H9 (cell line): ENCODE results near the gene C2orf15. TPM values are rescaled to one million over a fixed set of nuclear protein-coding genes. Genes with fewer than 3 reads are reported as not detected.

ENCODE experiments used
- DNase-seq: peaks from one replicate; pipeline ENCODE4 v3.0.0-alpha.2; 2017
- H2AFZ ChIP-seq: one replicate; pipeline ENCODE4 v1.6.1; 2013; ENCODE audit warnings: mild to moderate bottlenecking, low read length, control low read depth, moderate library complexity
- H2AK5ac ChIP-seq: 2 replicates; pipeline ENCODE4 v1.6.1; 2013; ENCODE audit warnings: low read length, control low read depth, mixed read lengths; ENCODE audit not compliant: insufficient read length
- H2BK120ac ChIP-seq: one replicate; pipeline ENCODE4 v1.6.1; 2013; ENCODE audit warnings: low read depth, mild to moderate bottlenecking, low read length, control low read depth, inconsistent platforms; ENCODE audit not compliant: poor library complexity, severe bottlenecking
- H2BK12ac ChIP-seq: 2 replicates; pipeline ENCODE4 v1.6.1; 2013; ENCODE audit warnings: low read length, control low read depth, mixed read lengths, low read depth; ENCODE audit not compliant: insufficient read length
- H2BK15ac ChIP-seq: 2 replicates; pipeline ENCODE4 v1.6.1; 2013; ENCODE audit warnings: low read depth, low read length, control low read depth
- H2BK20ac ChIP-seq: one replicate; pipeline ENCODE4 v1.6.1; 2013; ENCODE audit warnings: low read depth, mild to moderate bottlenecking, low read length, control low read depth, inconsistent platforms; ENCODE audit not compliant: poor library complexity, severe bottlenecking
- H2BK5ac ChIP-seq: 2 replicates; pipeline ENCODE4 v1.6.1; 2013; ENCODE audit warnings: low read length, control low read depth, mixed read lengths; ENCODE audit not compliant: insufficient read length
- H3K14ac ChIP-seq: 2 replicates; pipeline ENCODE4 v1.6.1; 2013; ENCODE audit warnings: low read length, control low read depth; ENCODE audit not compliant: insufficient read depth
- H3K18ac ChIP-seq: 2 replicates; pipeline ENCODE4 v1.6.1; 2013; ENCODE audit warnings: low read depth, mild to moderate bottlenecking, mixed read lengths, low read length, control low read depth; ENCODE audit not compliant: insufficient read length
- H3K23ac ChIP-seq: 2 replicates; pipeline ENCODE4 v1.6.1; 2013; ENCODE audit warnings: low read length, control low read depth, mixed read lengths, low read depth; ENCODE audit not compliant: insufficient read length
- H3K23me2 ChIP-seq: 2 replicates; pipeline ENCODE4 v1.6.1; 2013; ENCODE audit warnings: low read depth, mild to moderate bottlenecking, mixed read lengths, low read length, control low read depth; ENCODE audit not compliant: insufficient read length, poor library complexity, severe bottlenecking
- H3K27ac ChIP-seq: 2 replicates; pipeline ENCODE4 v1.5.1; 2013; ENCODE audit warnings: low read length, control low read depth, mixed read lengths, low read depth; ENCODE audit not compliant: insufficient read length
- H3K27me3 ChIP-seq: 2 replicates; pipeline ENCODE4 v1.6.1; 2013; ENCODE audit warnings: low read length, control low read depth, inconsistent platforms; ENCODE audit not compliant: insufficient read depth
- H3K4ac ChIP-seq: 2 replicates; pipeline ENCODE4 v1.6.1; 2013; ENCODE audit warnings: low read depth, mild to moderate bottlenecking, control low read depth, inconsistent platforms, low read length, moderate library complexity
- H3K4me1 ChIP-seq: 2 replicates; pipeline ENCODE4 v1.6.1; 2013; ENCODE audit warnings: low read length, control low read depth, inconsistent platforms; ENCODE audit not compliant: insufficient read depth
- H3K4me2 ChIP-seq: 2 replicates; pipeline ENCODE4 v1.6.1; 2013; ENCODE audit warnings: low read length, control low read depth, mixed read lengths; ENCODE audit not compliant: insufficient read length, insufficient read depth
- H3K56ac ChIP-seq: 2 replicates; pipeline ENCODE4 v1.6.1; 2013; ENCODE audit warnings: low read depth, mild to moderate bottlenecking, mixed read lengths, low read length, control low read depth; ENCODE audit not compliant: insufficient read length
- H3K79me1 ChIP-seq: 2 replicates; pipeline ENCODE4 v1.6.1; 2013; ENCODE audit warnings: low read depth, mild to moderate bottlenecking, moderate library complexity, low read length, control low read depth, inconsistent platforms; ENCODE audit not compliant: insufficient read depth, poor library complexity, severe bottlenecking
- H3K79me2 ChIP-seq: 2 replicates; pipeline ENCODE4 v1.6.1; 2013; ENCODE audit warnings: low read length, control low read depth, inconsistent platforms; ENCODE audit not compliant: insufficient read depth
- H3K9ac ChIP-seq: 2 replicates; pipeline ENCODE4 v1.6.1; 2013; ENCODE audit warnings: low read length, control low read depth, mixed read lengths; ENCODE audit not compliant: insufficient read length; ENCODE audit errors: extremely low read depth
- H3K9me3 ChIP-seq: one replicate; pipeline ENCODE4 v1.6.1; 2013; ENCODE audit warnings: low read depth, low read length, inconsistent platforms; ENCODE audit not compliant: control insufficient read depth
- H3T11ph ChIP-seq: one replicate; pipeline ENCODE4 v1.6.1; 2013; ENCODE audit warnings: mild to moderate bottlenecking, low read length, control low read depth, inconsistent platforms
- H4K20me1 ChIP-seq: one replicate; pipeline ENCODE4 v1.6.1; 2013; ENCODE audit not compliant: control insufficient read depth, insufficient read length, insufficient read depth
- H4K5ac ChIP-seq: 2 replicates; pipeline ENCODE4 v1.6.1; 2013; ENCODE audit warnings: low read depth, mild to moderate bottlenecking, mixed read lengths, low read length, control low read depth; ENCODE audit not compliant: insufficient read length
- H4K8ac ChIP-seq: replicated peaks from 2 replicates; pipeline ENCODE4 v1.6.1; 2013; ENCODE audit warnings: low read length, control low read depth, mixed read lengths, low read depth; ENCODE audit not compliant: insufficient read length
- H4K91ac ChIP-seq: 2 replicates; pipeline ENCODE4 v1.6.1; 2013; ENCODE audit warnings: low read depth, mild to moderate bottlenecking, moderate library complexity, mixed read lengths, low read length, control low read depth; ENCODE audit not compliant: insufficient read length
- H3K27ac Mint-ChIP-seq, 3 experiments: 2 replicates in 2 of 3; 3 replicates in 1 of 3; pipeline ENCODE4 v1.8.0; 2020 to 2021; ENCODE audit warnings: mixed read lengths in 3 of 3, mild to moderate bottlenecking in 1 of 3, moderate library complexity in 1 of 3
- H3K27me3 Mint-ChIP-seq: 2 replicates; pipeline ENCODE4 v1.8.0; 2021; ENCODE audit warnings: low read depth, mild to moderate bottlenecking, moderate library complexity, mixed read lengths
- H3K36me3 Mint-ChIP-seq, 3 experiments: 2 replicates in 2 of 3; 3 replicates in 1 of 3; pipeline ENCODE4 v1.8.0; 2020 to 2021; ENCODE audit warnings: low read depth in 3 of 3, mixed read lengths in 3 of 3; ENCODE audit not compliant: insufficient read depth in 1 of 3
- H3K4me1 Mint-ChIP-seq, 2 experiments: 2 replicates each; pipeline ENCODE4 v1.8.0; 2020; ENCODE audit warnings: mixed read lengths in 2 of 2
- H3K4me3 Mint-ChIP-seq, 2 experiments: 2 replicates in 1 of 2; 3 replicates in 1 of 2; pipeline ENCODE4 v1.8.0; 2020 to 2021; ENCODE audit warnings: mild to moderate bottlenecking in 2 of 2, mixed read lengths in 2 of 2, moderate library complexity in 1 of 2
- H3K9me3 Mint-ChIP-seq, 2 experiments: 2 replicates in 1 of 2; 3 replicates in 1 of 2; pipeline ENCODE4 v1.8.0; 2020; ENCODE audit warnings: mild to moderate bottlenecking in 2 of 2, mixed read lengths in 2 of 2, moderate library complexity in 1 of 2
- CTCF ChIP-seq: fragments of 200-600 bp; sonication (generic); conservative IDR thresholded peaks from 3 replicates; pipeline ENCODE4 v1.8.0; 2021; ENCODE audit warnings: antibody characterized with exemption, mild to moderate bottlenecking
- WGBS: extraction: QIAGEN DNeasy Blood & Tissue Kit; methylation state at CpG from one replicate; pipeline ENCODE4 v1.1.7; 2013; ENCODE audit warnings: missing lambda C conversion rate, low lambda C conversion rate, mixed read lengths; ENCODE audit not compliant: insufficient read length; ENCODE audit errors: extremely low coverage; 5-methylcytosine and 5-hydroxymethylcytosine counted together
- total RNA-seq: library from RNA; stranded (reverse); gene quantifications from 2 replicates; pipeline ENCODE4 v1.2.1, GENCODE V29; 2021

The C2orf15 gene
- total RNA-seq, 1 experiment from 2014 or later, result 6.2 TPM

- no peak overlapping the region for H4K8ac ChIP-seq
- no peak overlapping the region for H2BK15ac ChIP-seq
- H3T11ph ChIP-seq, result no peak overlapping the region
- H3K4me2 ChIP-seq, result no peak overlapping the region
- H3K4me1 ChIP-seq, result no peaks in the 10 kb centered on the region
- H4K91ac ChIP-seq, result no peak overlapping the region
- TF ChIP-seq CTCF, result no peak
- no peaks in the 10 kb centered on the region for H3K4me1 Mint-ChIP-seq
- H2BK20ac ChIP-seq, result no peak overlapping the region
- no peaks in the 10 kb centered on the region for H4K20me1 ChIP-seq
- H4K5ac ChIP-seq, result no peak overlapping the region
- H3K79me2 ChIP-seq, result no peaks in the 10 kb centered on the region
- no peak for DNase-seq
- no peak overlapping the region for H2BK12ac ChIP-seq
- H3K36me3 Mint-ChIP-seq, result no peaks in the 10 kb centered on the region
- no peaks in the 10 kb centered on the region for H3K23me2 ChIP-seq
- WGBS, result no CpG with 5 or more reads among the region's 1 CpG
- peaks cover 5% of the 10 kb centered on the region for H3K27me3 Mint-ChIP-seq
- no peak overlapping the region for H3K9ac ChIP-seq
- H3K56ac ChIP-seq, result no peak overlapping the region
- H3K27ac Mint-ChIP-seq, result no peak overlapping the region
- no peak overlapping the region for H2AK5ac ChIP-seq
- no peak overlapping the region for H3K4me3 Mint-ChIP-seq
- H3K9me3 Mint-ChIP-seq, result peaks cover 12 to 17% of the 10 kb centered on the region in 2 experiments
- H2AFZ ChIP-seq, result no peak overlapping the region
- no peak overlapping the region for H2BK5ac ChIP-seq
- no peak overlapping the region for H2BK120ac ChIP-seq
- no peaks in the 10 kb centered on the region for H3K9me3 ChIP-seq
- H3K23ac ChIP-seq, result no peak overlapping the region
- no peak overlapping the region for H3K14ac ChIP-seq
- H3K4ac ChIP-seq, result no peak overlapping the region
- H3K79me1 ChIP-seq, result no peaks in the 10 kb centered on the region
- H3K27me3 ChIP-seq, result no peaks in the 10 kb centered on the region
- no peak overlapping the region for H3K18ac ChIP-seq
- H3K27ac ChIP-seq, result no peak overlapping the region
These were observed 44.8 kb upstream of the C2orf15 start for GRCh38 chr2:99096728-99097127.
